GM18519 (cell line): Measurements from ENCODE around the gene MLF2.

ENCODE experiments used
- ATAC-seq: cut with Tn5 transposase; IDR thresholded peaks from one replicate; pipeline ENCODE4 v1.9.1; 2021; ENCODE audit warnings: mild to moderate bottlenecking, moderate library complexity; ENCODE audit not compliant: unreplicated experiment, low FRiP score

Gene MLF2

DNA sequence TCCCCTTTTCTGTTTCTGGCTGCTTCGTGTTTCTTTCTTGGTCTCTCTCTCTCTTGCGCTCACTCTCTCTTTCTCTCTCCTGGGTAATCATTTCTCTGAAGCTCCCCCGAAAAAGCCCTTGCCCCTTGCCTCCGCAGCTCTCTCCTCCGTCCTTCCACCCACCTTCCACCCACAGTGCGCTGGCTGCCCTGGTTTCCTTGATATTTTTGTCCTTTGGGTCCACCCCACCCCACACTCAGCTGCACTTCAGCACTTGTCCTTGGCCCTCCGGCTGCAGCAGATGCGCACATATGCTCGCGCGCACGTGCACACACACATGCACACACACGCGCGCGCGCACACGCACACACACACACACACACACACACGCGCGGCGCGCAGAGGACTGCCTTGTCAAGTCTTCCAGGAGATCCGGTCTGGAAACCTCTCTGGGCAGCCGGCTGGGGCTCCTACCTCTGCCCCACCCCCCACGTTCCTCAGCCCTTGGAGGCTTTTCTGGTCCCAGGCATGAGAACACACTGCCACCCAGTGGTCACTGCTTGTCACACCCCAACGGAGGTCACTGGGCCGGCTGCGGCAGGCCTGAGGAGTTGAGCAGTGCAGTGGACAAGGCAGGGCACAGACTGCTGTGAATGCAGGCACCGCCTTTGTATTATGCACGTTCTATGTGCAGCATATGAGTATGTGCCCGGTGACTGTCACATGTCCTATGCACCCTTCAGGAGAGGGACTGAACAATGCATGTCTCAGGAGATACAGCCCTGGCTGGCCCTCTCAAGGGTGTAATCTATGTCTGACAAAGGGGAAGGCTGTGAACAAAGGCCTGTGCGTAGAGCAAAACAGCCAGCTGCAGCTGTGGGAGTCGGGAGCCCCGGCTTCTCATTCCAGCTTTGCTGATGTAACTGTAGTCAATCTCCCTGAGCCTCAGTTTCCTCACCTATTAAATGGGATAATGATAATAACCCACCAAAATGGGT is 25.9 kb upstream of the MLF2 start:
- no peak for ATAC-seq

- ATAC-seq: no peak
Measured at GRCh38 chr12:6778217-6778573, 25.3 kb upstream of the MLF2 start.

- ATAC-seq: no peak
Measured at GRCh38 chr12:6777386-6777785, 24.4 kb upstream of the MLF2 start.

DNA sequence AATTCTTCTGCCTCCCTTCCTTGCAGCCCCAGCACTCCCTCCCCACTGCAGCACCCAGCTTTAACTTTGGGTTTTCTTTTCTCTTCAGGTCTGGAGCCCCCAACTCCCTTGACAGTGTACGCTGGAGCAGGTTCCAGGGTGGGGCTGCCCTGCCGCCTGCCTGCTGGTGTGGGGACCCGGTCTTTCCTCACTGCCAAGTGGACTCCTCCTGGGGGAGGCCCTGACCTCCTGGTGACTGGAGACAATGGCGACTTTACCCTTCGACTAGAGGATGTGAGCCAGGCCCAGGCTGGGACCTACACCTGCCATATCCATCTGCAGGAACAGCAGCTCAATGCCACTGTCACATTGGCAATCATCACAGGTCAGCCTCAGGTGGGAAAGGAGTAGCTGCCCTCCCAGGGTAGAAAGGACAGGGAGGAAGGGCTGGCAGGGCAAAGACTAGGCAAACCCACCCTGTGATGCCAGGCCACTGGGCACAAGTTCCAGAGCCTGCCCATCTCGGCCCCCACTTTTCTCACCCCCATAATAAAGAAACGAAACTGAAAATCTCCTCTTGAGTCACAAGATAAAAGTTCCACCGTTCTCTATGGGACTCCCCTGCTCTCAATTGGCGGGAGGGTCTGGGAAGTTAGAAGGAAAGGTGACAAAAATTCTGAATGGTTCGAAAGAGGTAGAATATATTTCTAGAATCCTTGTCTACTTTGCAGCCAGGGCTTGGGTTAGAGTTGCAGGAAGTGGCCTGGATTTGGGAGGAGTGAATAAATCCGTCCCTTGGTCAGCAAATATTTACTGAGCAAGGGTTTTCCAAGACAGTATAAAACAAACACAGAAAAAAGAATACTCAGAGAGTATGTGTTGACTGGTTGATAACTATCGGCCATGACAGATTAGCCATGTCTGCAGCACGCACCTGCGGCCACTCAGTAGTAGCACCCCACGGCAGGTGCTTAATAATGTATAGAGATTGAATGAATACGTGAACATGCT is 22.5 kb upstream of the MLF2 start:
- ATAC-seq: no peak

DNA sequence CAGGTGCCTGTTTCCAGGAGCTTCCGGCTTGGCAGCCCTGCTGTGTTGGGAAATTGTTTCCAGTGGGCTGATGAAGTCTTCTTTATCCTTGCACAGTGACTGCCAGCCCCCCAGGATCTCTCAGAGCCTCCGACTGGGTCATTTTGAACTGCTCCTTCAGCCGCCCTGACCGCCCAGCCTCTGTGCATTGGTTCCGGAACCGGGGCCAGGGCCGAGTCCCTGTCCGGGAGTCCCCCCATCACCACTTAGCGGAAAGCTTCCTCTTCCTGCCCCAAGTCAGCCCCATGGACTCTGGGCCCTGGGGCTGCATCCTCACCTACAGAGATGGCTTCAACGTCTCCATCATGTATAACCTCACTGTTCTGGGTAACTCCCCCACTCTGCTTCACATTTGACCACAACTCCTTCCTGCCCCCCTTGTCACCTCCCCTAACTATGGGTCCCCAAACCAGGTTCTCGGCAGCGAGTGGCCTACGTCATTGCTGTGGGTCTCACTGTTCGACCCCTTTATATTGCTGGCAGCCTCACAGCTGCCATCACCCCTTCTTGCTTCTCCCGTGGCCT is 21.6 kb upstream of the MLF2 start:
- no peak for ATAC-seq

DNA sequence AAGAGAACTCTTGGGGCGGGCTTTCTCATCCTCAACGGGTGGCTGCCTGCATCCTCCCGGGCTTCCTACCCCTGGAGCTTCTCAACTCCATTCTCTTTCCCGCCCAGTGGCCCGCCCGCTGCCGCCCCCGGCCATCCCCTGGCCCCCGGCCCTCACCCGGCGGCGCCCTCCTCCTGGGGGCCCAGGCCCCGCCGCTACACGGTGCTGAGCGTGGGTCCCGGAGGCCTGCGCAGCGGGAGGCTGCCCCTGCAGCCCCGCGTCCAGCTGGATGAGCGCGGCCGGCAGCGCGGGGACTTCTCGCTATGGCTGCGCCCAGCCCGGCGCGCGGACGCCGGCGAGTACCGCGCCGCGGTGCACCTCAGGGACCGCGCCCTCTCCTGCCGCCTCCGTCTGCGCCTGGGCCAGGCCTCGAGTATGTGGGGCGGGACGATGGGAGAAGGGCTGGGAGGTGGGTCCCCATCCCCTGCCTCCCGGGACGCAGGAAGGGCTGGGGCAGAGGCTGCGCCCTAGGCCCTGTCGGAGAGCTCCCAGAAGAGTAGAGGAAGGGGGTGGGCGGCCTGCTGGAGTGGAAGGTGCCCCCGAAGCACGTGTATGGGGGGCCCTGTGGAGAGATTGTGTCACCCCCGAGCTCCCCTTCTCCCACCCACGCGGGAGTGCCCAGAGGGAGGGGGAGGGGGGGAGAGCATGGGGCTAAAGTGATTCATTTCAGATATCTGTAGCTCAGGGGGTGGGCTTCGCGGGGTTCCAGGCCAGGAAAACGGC is 20.8 kb upstream of the MLF2 start:
- ATAC-seq: no peak

DNA sequence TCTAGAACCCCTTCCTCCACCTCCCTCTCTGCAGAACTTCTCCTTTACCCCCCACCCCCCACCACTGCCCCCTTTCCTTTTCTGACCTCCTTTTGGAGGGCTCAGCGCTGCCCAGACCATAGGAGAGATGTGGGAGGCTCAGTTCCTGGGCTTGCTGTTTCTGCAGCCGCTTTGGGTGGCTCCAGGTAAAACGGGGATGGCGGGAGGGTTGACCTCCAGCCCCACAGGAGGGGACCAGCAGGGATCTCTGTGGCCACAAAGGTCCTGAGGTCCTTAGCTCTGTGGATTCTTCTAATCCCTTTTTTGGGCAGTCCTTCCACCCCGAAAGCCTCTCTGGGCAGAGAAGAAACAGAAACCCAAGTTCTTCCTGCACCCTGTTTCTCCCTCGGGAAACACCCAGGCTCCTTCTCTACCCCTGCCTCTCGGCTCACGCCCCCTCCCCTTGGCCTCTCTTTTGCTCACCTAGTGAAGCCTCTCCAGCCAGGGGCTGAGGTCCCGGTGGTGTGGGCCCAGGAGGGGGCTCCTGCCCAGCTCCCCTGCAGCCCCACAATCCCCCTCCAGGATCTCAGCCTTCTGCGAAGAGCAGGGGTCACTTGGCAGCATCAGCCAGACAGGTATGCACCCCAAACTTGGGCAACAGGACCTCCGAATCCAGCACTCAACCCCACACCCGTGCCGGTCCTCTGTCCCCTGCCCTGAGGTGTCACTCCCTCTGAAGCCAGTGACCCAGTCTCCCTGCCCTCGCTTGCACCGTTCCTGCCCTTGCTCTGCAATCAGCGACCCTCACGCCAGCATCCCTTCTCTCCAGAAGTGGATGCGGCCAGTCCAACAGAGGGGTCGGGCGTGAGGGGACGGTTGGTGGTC is 20.0 kb upstream of the MLF2 start:
- ATAC-seq: no peak

- no peak for ATAC-seq
Measured at GRCh38 chr12:6772331-6772695, 19.4 kb upstream of the MLF2 start, which contains the start of gene LAG3. LAG3 (plus strand) TSS chr12:6772520; CDS start chr12:6772853, 333 bp downstream.

GRCh38 chr12:6771509-6772330 is 18.8 kb upstream of the MLF2 start:
- no peak for ATAC-seq

DNA sequence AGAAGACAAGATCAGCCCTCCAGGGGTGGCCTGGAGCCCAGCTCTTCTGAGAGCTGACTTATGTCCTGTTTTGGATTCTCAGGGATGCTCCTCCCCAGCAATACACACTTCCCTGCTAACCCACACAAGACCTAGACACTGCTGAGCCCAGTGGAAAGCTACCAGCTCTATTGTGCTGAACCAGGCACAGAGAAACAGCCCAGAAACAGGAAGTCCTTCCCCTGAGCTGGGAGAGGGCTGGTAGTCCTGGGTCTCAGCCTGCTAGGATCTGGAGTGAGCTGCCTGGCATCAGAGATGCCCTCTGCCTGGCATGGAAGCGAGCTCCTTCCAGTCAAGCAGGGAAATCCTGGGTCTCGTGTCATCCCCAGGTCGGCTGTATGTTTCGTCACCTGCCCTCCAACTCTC is 18.2 kb upstream of the MLF2 start:
- ATAC-seq: no peak

DNA sequence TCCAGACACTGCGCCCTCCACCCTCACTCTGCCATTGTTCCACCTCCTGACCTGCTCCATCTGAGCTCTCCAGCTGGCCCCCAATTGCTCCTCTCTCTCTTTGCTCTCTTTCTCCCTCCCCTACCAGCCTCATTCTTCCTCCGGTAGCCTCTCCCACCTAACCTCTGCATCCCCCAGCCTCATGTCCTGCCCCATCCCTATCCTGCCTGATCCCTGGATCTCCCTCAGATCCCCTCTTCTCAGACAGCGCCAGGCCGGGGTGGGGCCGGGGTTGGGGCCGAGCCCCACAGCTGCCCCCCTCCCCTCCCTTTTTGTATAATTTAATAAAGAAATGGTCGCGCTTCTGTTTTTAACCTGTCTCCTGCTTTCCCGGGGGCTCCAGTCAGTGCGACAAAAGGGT is 17.7 kb upstream of the MLF2 start:
- ATAC-seq: no peak

DNA sequence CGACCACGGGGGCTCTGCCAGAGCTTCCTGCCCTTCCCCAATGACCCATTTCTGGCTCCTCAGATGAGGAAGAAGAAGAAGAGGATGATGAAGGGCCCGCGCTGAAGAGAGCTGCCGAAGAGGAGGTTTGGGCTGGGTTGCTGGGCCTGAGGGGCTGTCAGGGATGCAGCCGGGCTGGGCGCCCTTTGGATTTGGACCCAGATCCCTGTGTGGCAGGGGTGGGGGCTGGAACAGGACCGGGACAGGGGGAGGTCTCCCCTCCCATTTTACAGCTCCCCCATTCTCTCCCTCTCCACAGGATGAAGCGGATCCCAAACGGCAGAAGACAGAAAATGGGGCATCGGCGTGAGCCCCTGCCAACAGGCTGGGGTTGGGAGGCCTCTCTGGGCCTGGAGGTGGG is 17.2 kb upstream of the MLF2 start:
- ATAC-seq: no peak

GRCh38 chr12:6769666-6770065 is 16.7 kb upstream of the MLF2 start:
- ATAC-seq: no peak

- no peak for ATAC-seq
Measured at GRCh38 chr12:6768990-6769389, 16.0 kb upstream of the MLF2 start.

- ATAC-seq: no peak
Measured at GRCh38 chr12:6768437-6768914, 15.5 kb upstream of the MLF2 start.

DNA sequence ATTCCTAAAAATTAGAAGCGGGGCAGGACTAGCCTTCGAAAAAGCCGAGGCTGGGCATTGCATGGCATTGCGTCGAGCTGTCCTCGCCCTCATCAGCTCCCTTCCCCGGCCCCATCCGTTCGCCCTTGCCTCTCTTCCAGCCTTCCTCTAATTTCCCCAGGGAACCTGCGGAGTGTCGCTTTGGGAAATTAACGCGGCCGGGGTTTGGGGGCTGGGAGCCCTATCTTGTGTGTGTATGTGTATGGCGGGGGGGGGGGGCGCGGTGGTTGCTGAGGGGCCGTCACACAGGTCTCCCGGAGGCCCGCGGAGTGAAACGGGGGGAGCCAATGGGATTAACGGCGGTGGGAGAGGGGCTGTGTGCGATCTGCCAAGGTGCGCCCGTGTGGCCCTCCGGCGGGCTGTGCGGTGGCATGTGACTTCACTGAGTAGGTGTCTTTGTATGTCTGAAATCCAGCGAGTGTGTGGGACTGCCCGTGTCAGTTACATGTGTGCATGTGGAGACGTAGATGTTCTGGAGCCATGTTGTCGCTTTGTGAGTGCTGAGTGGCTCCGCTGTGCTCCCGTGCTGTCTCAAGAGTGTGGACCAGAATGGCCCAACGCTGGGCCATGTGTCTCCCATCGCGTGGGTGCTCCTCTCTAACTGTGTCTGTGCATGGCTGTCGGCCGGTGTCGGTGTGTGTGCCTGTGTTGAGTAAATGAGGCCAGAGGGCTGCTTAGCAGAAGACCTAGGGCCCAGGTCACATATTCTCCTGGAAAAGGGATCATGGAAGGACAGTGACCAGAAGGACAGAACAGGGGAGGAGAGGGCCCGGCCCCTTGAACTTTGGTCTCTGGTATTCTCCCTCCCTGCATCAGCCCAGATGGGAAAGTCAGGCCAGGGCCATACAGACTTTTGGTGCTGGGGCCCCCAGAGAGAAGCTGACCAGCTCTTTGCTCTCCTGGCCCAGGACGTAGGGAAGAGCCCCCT is 14.7 kb upstream of the MLF2 start:
- ATAC-seq: no peak
